Choroid plexus epithelial cell (primary cell): Measurements from ENCODE around the gene PDE9A.
A peak's percentile ranks its signal among the peaks of the same experiment; 100 is the strongest.

Source experiments
- DNase-seq: peaks from one replicate; pipeline ENCODE4 v3.0.0-alpha.2; 2010; ENCODE audit warnings: low read depth
- H3K4me3 ChIP-seq: 2 replicates; pipeline ENCODE4 v1.5.1; 2011; ENCODE audit warnings: low read depth, mild to moderate bottlenecking, control low read depth, low read length, moderate library complexity
- TF ChIP-seq, protein P1 (sequence below): conservative IDR thresholded peaks from 2 replicates; pipeline ENCODE4 v1.5.1; 2011; ENCODE audit warnings: low read depth, mild to moderate bottlenecking, control low read depth, inconsistent platforms, low read length, moderate library complexity

The PDE9A gene

DNA sequence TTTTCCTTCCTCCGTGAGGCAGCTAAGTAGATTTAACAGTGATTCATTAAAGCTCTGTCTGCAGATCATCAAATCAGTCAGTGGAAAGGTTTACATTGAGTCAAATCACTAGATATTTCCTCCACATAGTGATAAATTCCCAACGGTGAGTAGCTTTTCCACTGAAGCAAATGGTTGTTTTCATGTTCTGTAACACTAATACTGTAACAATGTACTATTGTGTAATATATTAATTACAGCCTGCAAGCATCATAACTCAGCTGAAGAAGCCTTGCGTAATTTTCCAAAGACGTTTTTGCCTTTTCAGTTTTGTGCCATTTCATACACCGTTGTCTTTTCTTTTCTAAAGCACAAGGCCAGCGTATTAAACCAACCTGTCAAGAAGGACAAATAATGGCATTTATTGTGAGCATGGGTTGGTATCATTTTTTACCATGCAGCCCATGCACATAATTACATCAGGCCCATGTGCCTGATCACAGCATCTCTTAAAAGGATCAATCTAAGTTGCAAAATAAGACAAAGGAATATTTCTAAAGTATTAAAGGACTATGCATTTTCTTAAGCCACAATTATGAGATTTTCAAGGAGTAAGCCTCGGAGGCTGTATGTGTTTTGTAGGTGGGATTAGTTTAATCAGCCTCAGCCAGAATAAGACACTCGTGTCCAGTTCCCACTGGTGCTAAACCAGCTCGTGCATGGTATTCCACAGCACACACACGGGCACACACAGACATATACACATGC lies 16.7 kb upstream of the PDE9A start:
- DNase-seq = peak; percentile 73
- H3K4me3 ChIP-seq = no peak overlapping the region
- TF ChIP-seq, protein P1, sequence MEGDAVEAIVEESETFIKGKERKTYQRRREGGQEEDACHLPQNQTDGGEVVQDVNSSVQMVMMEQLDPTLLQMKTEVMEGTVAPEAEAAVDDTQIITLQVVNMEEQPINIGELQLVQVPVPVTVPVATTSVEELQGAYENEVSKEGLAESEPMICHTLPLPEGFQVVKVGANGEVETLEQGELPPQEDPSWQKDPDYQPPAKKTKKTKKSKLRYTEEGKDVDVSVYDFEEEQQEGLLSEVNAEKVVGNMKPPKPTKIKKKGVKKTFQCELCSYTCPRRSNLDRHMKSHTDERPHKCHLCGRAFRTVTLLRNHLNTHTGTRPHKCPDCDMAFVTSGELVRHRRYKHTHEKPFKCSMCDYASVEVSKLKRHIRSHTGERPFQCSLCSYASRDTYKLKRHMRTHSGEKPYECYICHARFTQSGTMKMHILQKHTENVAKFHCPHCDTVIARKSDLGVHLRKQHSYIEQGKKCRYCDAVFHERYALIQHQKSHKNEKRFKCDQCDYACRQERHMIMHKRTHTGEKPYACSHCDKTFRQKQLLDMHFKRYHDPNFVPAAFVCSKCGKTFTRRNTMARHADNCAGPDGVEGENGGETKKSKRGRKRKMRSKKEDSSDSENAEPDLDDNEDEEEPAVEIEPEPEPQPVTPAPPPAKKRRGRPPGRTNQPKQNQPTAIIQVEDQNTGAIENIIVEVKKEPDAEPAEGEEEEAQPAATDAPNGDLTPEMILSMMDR = no peak

DNA sequence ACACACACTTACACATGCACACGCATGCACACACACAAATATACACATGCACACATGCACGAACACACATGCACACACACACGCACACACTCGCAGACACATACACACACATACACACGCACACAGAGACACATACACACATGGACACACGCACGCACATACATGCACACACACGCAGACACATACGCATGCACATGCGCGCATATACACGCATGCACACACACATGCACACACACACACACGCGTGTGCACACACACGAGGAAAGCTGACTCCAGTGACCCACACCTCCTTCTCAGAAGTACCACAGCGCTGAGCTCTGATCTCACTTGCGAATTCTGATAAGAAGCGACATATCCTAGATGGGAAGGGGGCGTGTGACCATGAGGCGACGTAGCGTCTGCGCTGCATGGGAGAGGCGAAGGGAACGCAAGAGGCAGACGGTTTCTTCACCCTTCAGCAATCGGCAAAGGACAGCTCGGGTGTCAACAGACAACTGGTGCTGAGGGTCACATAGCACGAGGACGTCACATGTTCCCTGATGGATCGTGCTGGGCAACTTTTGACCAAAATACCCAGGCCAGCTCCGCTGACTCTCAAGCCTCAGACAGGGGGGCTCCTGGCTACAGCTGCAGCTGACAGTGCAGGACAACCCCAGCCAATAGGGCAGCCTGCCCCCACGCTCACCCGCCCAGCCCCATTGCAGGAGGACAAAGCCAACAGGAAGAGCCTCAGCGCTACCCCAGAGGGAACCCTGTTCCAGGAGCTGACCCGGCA lies 16.0 kb upstream of the PDE9A start:
- H3K4me3 ChIP-seq = no peak overlapping the region
- TF ChIP-seq, protein P1 = no peak
- DNase-seq = no peak

DNA sequence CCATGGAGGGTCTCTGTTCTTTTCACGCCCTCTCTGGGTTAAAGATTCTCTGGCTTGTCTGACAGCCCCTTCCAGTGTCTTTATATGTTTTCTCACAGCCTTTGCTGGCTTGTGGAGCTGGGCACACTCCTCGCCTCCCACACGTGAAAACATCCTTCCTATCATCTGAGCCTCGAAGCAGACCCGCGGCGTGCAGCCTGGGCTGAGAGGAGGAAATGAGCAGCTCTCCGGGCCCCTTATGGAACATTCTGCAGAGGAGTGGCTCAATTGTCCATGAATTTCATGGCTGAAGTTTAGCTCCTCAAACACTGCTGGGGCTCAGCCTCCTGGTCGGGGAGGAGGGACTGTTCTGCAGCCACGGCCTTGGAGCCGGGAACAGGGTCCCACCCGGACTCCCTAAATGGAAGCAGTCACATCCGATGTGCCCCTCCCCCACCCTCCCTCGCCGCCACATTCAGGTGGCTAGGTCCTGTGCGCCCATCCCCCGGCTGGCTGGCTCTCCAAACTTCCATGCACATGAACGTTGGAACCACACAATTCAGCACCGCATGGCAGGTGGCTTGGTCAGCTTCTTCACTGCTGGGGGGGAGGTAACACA lies 15.1 kb upstream of the PDE9A start:
- TF ChIP-seq, protein P1 = no peak
- H3K4me3 ChIP-seq = no peak overlapping the region
- no peak for DNase-seq

DNA sequence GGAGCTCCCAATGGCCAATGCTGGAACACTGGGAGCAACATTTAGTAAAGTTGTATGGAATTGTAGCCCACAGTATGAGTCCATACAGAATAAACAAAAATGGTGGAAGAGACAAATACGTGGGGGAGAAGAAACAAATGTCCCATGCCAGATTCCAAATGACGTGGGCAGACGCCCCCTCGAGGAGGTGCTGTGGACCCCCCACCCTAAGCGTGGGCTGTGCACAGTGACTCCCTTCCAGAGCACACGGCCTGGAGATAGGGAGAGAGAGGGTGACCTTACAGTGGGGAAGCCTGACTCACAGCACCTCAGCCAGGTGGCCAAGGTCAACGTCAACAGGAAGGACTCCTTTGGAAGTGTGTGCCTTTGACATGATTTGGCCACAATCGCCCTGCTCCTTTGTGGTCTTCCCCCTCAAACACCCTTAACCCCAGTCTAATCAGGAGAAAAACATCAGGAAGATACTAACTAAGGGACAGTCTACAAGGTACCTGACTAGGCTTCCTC lies 13.7 kb upstream of the PDE9A start:
- H3K4me3 ChIP-seq = no peak overlapping the region
- DNase-seq = no peak
- TF ChIP-seq, protein P1 = no peak

DNA sequence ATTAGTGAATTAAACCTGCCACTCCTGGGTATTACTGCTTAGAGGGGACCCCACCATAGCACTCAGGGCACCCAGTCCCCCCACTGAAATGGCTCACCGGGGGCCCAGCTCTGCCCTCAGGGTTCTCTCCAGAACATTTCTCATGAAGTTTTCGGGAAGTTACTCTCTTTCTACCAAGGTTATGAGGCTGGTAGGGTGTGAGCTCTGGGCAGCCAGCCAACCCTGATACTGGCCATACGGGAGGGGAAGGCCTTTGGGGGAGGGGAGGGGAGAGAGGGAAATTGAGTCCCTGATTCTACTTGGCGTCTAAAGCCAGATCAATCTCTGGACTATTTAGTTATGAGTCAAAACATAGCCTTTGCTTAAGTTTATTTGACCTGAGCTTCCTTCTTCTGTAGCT lies 12.9 kb upstream of the PDE9A start:
- DNase-seq = no peak
- TF ChIP-seq, protein P1 = no peak
- H3K4me3 ChIP-seq = no peak overlapping the region

DNA sequence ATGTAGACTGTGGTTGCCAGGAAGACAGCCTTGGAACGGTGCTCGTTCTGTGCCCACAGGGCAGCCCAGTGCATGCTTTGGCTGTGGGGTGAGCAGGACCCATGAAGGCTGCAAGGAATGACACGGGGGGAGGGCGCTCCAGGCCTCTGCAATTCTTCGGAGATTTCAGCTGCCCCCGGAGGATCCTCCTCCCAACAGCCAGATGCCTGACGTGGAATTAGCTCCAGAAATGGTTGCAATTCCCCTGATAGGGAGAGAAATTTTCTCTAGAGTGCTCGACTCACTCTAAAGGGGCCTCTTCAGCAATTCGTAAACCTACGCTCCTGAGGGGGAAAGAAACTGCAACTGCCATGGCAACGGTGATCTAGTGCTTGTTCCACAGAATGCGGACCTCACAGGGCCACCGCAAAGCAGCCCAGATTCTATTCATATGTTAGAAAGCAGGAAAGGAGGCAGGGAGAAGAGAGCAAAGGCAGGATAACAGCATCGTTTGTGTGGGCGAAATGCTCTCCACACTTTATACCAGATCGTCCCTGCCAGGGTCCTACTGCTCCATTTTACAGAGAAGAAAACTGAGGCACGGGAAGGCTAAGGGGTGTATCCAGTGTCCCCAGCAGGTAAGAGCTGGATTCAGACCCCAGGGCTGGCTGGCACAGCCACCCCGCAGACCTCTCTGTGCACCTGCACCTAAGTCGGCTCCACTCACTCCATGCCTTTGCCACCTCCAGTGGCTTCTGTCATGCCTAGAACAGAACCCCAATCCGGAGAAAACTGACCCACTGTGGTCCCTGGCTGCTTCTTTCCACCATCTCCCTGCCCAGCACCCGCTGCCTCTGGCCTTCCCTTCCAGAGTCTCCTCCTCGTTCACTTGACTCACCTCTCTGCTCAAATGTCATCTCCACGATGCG lies 11.9 kb upstream of the PDE9A start:
- DNase-seq = no peak
- TF ChIP-seq, protein P1 = no peak
- H3K4me3 ChIP-seq = no peak overlapping the region
